Tongue (tissue), 2 donors: ENCODE data around the gene RAB9A. TPM values are rescaled to one million over a fixed set of nuclear protein-coding genes. Genes with fewer than 3 reads are reported as not detected.
"Not testable (repeated sequence)": the region's sequence is repeated elsewhere in the genome, so short reads cannot be mapped to it uniquely, and the experiment has no call there.

ENCODE experiments used
- DNase-seq: peaks from one replicate; pipeline ENCODE4 v3.0.0-alpha.2; 2015
- total RNA-seq: library from RNA; depleted of rRNA; stranded (reverse); fragments of >200 nt; gene quantifications from one replicate; pipeline ENCODE4 v1.2.3, GENCODE V29; 2014

The RAB9A gene
- total RNA-seq, 1 donor from 2014 or later, result 37.2 TPM

- DNase-seq, result not testable (repeated sequence)
Observed at GRCh38 chrX:13669755-13670154, 19.2 kb upstream of the RAB9A start.

- no peak for DNase-seq
Observed at GRCh38 chrX:13670197-13670596, 18.7 kb upstream of the RAB9A start.

GRCh38 chrX:13673016-13673415, 15.9 kb upstream of the RAB9A start:
- DNase-seq, result no peak

- no peak for DNase-seq
Observed at GRCh38 chrX:13676885-13677284, 12.0 kb upstream of the RAB9A start.

GRCh38 chrX:13679700-13680099, 9.2 kb upstream of the RAB9A start:
- DNase-seq, result not testable (repeated sequence)

- DNase-seq, result no peak
Observed at GRCh38 chrX:13681595-13681994, 7.3 kb upstream of the RAB9A start.

- no peak for DNase-seq
Observed at GRCh38 chrX:13684361-13684760, 4.6 kb upstream of the RAB9A start.

- DNase-seq, result no peak
Observed at GRCh38 chrX:13685126-13685763, 3.7 kb upstream of the RAB9A start.

- no peak for DNase-seq
Observed at GRCh38 chrX:13687203-13687602, 1.7 kb upstream of the RAB9A start.

GRCh38 chrX:13688384-13688957, 457 bp upstream of the RAB9A start:
- no peak for DNase-seq

- peak; percentile 37 for DNase-seq
Observed at GRCh38 chrX:13689741-13690211, 848 bp downstream of the RAB9A start.

- DNase-seq, result no peak
Observed at GRCh38 chrX:13690836-13691235, 1.9 kb downstream of the RAB9A start.

GRCh38 chrX:13691841-13692371, 3.0 kb downstream of the RAB9A start:
- no peak for DNase-seq

- no peak for DNase-seq
Observed at GRCh38 chrX:13692771-13693231, 3.9 kb downstream of the RAB9A start.

- no peak for DNase-seq
Observed at GRCh38 chrX:13693341-13693961, 4.5 kb downstream of the RAB9A start.

- no peak for DNase-seq
Observed at GRCh38 chrX:13694359-13694758, 5.4 kb downstream of the RAB9A start.

GRCh38 chrX:13694983-13695382, 6.1 kb downstream of the RAB9A start:
- DNase-seq, result peak; percentile 20

- no peak for DNase-seq
Observed at GRCh38 chrX:13695601-13696115, 6.7 kb downstream of the RAB9A start.

- DNase-seq, result no peak
Observed at GRCh38 chrX:13697455-13697854, 8.5 kb downstream of the RAB9A start.

GRCh38 chrX:13697976-13698375, 9.0 kb downstream of the RAB9A start:
- no peak for DNase-seq

GRCh38 chrX:13698432-13698831, 9.5 kb downstream of the RAB9A start:
- no peak for DNase-seq

- no peak for DNase-seq
Observed at GRCh38 chrX:13699183-13699826, 10.4 kb downstream of the RAB9A start.

- no peak for DNase-seq
Observed at GRCh38 chrX:13700380-13700779, 11.5 kb downstream of the RAB9A start.
